ENCODE results near the gene AOPEP. TPM values are rescaled to one million over a fixed set of nuclear protein-coding genes. Genes with fewer than 3 reads are reported as not detected.

AOPEP gene
- total and polyA plus RNA-seq, 8 donors = 73.9 to 407 (median 101) TPM

DNA sequence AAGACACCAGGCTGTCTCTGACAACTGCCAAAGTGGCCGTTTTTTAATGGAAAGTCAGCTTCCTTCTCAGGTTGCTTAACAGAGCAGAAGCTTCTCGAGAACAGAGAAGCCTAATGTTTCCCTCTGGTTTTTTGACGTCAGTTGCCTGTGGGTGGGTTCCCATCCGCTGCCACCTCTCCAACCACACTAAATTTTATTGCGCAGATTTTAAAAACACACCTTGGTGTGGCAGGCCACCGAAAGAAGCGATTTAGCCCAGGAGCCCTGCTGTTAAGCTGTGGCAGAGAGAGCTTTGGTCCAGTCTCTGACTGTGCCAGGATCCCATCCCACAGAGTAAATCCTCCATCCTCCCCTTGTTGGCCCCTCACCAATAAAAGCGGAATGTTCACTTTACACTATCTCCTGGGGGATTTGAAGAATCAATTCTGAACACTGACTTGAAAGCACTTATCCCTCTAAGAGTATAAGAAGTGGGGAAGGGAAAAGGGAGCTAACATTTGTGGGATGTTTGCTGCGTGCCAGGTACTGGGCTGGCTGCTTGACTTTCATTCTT lies 181.6 kb downstream of the AOPEP start:
- H3K4me1 ChIP-seq = peaks cover 25 to 44% (median 38%) of the 10 kb centered on the region in 4 donors
- no peak overlapping the region for H3K4me3 ChIP-seq
- intact Hi-C loops (cut with DNase I; ENCODE audit: low total_unique reads) = no loop called here
- 45 to 57% (median 51%) methylated on average over 9 of the region's 9 CpGs for WGBS, 5 donors
- H3K27me3 ChIP-seq = no peaks in the 10 kb centered on the region
- TF ChIP-seq, protein P1, sequence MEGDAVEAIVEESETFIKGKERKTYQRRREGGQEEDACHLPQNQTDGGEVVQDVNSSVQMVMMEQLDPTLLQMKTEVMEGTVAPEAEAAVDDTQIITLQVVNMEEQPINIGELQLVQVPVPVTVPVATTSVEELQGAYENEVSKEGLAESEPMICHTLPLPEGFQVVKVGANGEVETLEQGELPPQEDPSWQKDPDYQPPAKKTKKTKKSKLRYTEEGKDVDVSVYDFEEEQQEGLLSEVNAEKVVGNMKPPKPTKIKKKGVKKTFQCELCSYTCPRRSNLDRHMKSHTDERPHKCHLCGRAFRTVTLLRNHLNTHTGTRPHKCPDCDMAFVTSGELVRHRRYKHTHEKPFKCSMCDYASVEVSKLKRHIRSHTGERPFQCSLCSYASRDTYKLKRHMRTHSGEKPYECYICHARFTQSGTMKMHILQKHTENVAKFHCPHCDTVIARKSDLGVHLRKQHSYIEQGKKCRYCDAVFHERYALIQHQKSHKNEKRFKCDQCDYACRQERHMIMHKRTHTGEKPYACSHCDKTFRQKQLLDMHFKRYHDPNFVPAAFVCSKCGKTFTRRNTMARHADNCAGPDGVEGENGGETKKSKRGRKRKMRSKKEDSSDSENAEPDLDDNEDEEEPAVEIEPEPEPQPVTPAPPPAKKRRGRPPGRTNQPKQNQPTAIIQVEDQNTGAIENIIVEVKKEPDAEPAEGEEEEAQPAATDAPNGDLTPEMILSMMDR (IDR thresholded peaks at IDR 0.05) = no peak
- TF ChIP-seq EP300 (IDR thresholded peaks at IDR 0.05) = no peak
- TF ChIP-seq POLR2A (IDR thresholded peaks at IDR 0.05) = no peak
- TF ChIP-seq POLR2AphosphoS5 (IDR thresholded peaks at IDR 0.05) = no peak
- H3K9me3 ChIP-seq = no peaks in the 10 kb centered on the region
- peak in 1 of 2 donors; percentile 64 for DNase-seq
- peak overlapping the region; percentile 48 to 84 (median 80) for H3K27ac ChIP-seq
- H3K36me3 ChIP-seq = no peaks in the 10 kb centered on the region

DNA sequence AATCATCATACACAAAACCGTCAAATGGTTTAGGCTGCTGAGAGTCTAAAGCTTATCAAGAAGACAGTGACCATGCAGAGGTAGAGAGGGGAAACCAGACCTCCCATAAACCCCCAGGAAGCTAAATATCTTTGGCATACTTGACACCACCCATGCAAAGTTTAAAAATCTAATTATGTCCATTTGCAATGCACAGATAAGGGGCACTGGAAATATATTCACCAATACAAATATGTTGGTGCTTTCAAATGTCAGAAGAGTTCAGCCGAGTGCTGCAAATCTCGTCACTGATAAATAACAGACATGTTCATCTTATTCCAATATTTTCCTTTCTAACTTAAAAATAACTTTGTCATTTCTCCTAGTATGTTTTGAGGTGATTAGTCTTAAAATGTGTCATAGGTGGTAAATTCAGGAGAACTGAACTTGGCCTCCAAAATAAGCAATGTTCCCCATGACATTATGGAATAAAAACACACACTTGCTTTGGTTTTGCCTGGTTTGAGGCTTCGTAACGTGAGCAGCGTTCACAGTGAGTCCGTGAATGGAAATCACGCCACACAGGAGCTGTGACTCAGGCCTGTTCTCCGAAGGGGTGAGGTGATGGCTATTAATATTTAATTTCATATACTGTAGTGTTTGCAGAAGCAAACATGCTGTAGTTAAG lies 182.2 kb downstream of the AOPEP start:
- H3K27ac ChIP-seq = peak overlapping the region; percentile 61 to 84 (median 80)
- peak in 2 of 3 donors; percentile 75 to 80 for TF ChIP-seq POLR2AphosphoS5 (IDR thresholded peaks at IDR 0.05)
- TF ChIP-seq, protein P1 (IDR thresholded peaks at IDR 0.05) = no peak
- peak; percentile 71 to 93 for DNase-seq
- no peaks in the 10 kb centered on the region for H3K9me3 ChIP-seq
- H3K4me3 ChIP-seq = no peak overlapping the region
- no peaks in the 10 kb centered on the region for H3K36me3 ChIP-seq
- 32 to 47% (median 40%) methylated on average over 9 of the region's 9 CpGs for WGBS, 5 donors
- no peaks in the 10 kb centered on the region for H3K27me3 ChIP-seq
- peaks cover 29 to 50% (median 44%) of the 10 kb centered on the region in 4 donors for H3K4me1 ChIP-seq
- intact Hi-C loops (cut with DNase I; ENCODE audit: low total_unique reads) = no loop called here

DNA sequence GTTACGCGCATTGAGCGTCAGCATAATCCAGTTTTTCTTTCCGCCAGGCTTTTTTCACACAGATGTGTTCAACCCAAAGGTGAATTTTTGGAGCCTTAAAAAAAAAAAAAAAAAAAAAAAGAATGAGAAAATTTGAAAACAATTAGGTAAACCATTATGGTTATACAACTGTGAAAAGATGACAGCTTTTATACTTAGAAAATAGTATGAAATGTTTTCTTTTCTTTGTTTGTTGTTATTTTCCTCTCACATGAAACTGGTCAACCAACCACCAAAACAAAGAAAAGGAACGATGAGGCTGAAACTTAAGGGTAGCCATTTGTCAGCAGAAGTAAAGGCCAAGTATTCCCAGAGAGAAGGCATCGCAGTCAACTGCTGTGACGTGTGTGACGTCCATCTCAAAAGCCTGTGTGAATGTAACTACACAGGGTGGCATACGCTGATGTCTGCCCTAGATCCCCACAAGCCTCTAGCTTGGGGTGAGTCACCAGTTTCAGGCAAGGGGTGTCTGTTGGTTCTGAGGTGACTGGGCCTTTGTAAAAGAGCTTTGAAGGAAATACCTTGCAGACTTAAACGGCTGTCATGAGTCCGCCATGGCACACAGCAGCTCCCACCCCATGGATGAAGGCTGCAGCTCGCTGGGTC lies 182.9 kb downstream of the AOPEP start:
- peak in 1 of 2 donors; percentile 67 for DNase-seq
- TF ChIP-seq EP300 (IDR thresholded peaks at IDR 0.05) (no peak), POLR2A (IDR thresholded peaks at IDR 0.05) (no peak)
- TF ChIP-seq, protein P1 (IDR thresholded peaks at IDR 0.05) = no peak
- Histone ChIP-seq H3K27me3 (no peaks in the 10 kb centered on the region), H3K36me3 (no peaks in the 10 kb centered on the region), H3K4me3 (no peak overlapping the region), H3K4me1 (peaks cover 34 to 57% (median 46%) of the 10 kb centered on the region in 4 donors), H3K9me3 (no peaks in the 10 kb centered on the region), H3K27ac (peak overlapping the region; percentile 43 to 84 (median 80))
- intact Hi-C loops (cut with DNase I; ENCODE audit: low total_unique reads) = no loop called here
- 49 to 77% (median 62%) methylated on average over 12 of the region's 12 CpGs for WGBS, 5 donors

DNA sequence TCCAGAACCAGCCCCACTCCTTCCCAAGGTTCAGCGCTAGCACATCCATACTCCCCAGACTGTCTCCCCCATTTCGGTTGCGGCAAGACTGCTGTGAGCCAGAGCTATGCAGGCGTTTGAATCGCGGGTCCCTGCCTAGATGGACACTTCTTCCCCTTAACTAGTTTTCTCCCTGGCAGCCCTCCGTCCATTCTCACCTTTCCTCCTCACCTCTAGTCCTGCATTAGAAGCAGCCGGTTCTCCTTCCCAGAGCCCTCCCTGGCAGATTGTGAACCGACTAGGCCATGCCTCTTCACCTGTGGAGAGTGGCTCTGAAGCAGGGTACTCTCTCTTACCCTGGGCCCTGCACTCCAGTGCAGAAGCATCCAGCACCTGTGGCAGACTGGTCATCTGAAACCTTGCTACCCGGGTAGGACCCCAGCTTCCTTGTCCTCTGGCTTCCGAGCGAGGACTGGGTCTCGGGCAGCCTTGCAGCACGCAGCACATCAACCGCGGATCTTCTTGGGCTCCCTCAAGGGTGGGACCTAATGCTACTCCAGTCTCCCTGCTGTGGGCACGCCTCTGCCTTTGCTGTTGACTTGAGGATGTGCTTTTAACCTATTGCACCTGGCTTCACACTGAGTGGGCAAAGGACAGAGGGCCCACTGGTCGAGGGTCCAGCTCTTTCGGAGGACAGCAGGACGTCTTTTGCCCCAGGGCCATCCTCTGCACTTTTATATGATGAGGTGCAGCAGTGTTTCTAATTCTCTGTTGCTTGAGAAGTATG lies 183.6 kb downstream of the AOPEP start:
- H3K27ac ChIP-seq = peak overlapping the region; percentile 43 to 84 (median 80)
- no peak overlapping the region for H3K4me3 ChIP-seq
- WGBS, 5 donors = 89 to 92% (median 92%) methylated on average over 20 of the region's 20 CpGs

More for the DNA sequence above, 183.6 kb downstream of the AOPEP start:
- intact Hi-C loops (cut with DNase I; ENCODE audit: low total_unique reads) = no loop called here
- H3K36me3 ChIP-seq = no peaks in the 10 kb centered on the region
- TF ChIP-seq, protein P1 (IDR thresholded peaks at IDR 0.05) = no peak
- no peak for TF ChIP-seq POLR2AphosphoS5 (IDR thresholded peaks at IDR 0.05)
- TF ChIP-seq EP300 (IDR thresholded peaks at IDR 0.05) = no peak
- TF ChIP-seq POLR2A (IDR thresholded peaks at IDR 0.05) = no peak
- peaks cover 37 to 64% (median 54%) of the 10 kb centered on the region in 4 donors for H3K4me1 ChIP-seq
- DNase-seq = no peak
- H3K9me3 ChIP-seq = no peaks in the 10 kb centered on the region
- H3K27me3 ChIP-seq = no peaks in the 10 kb centered on the region
